GM23248 (cell line): ENCODE measurements around the gene TMEM234. TPM values are rescaled to one million over a fixed set of nuclear protein-coding genes. Genes with fewer than 3 reads are reported as not detected.

Source experiments
- DNase-seq: peaks from one replicate; pipeline ENCODE4 v3.0.0-alpha.2; 2015
- H2AFZ ChIP-seq: fragments of 200-600 bp; sonication (generic); 2 replicates; pipeline ENCODE4 v1.6.1; 2016; ENCODE audit warnings: antibody characterized with exemption
- H3F3A ChIP-seq: fragments of 200-600 bp; sonication (generic); 2 replicates; pipeline ENCODE4 v1.6.1; 2016; ENCODE audit warnings: mild to moderate bottlenecking, antibody characterized with exemption, mixed run types; ENCODE audit not compliant: insufficient read depth
- H3K27ac ChIP-seq: fragments of 200-600 bp; sonication (generic); 2 replicates; pipeline ENCODE4 v1.5.1; 2016; ENCODE audit warnings: mild to moderate bottlenecking
- H3K27me3 ChIP-seq: fragments of 200-600 bp; sonication (generic); replicated peaks from 2 replicates; pipeline ENCODE4 v1.6.1; 2016; ENCODE audit warnings: mild to moderate bottlenecking; ENCODE audit not compliant: insufficient read depth
- H3K36me3 ChIP-seq: fragments of 200-600 bp; sonication (generic); 2 replicates; pipeline ENCODE4 v1.6.1; 2016; ENCODE audit warnings: low read depth, mild to moderate bottlenecking
- H3K4me1 ChIP-seq: fragments of 200-600 bp; sonication (generic); 2 replicates; pipeline ENCODE4 v1.6.1; 2016; ENCODE audit warnings: mild to moderate bottlenecking; ENCODE audit not compliant: insufficient read depth
- H3K4me2 ChIP-seq: fragments of 200-600 bp; sonication (generic); one replicate; pipeline ENCODE4 v1.6.1; 2016; ENCODE audit warnings: mild to moderate bottlenecking; ENCODE audit not compliant: unreplicated experiment
- H3K4me3 ChIP-seq: fragments of 200-600 bp; sonication (generic); 2 replicates; pipeline ENCODE4 v1.5.1; 2016; ENCODE audit warnings: mild to moderate bottlenecking
- H3K79me2 ChIP-seq: fragments of 200-600 bp; sonication (generic); 2 replicates; pipeline ENCODE4 v1.6.1; 2016; ENCODE audit warnings: mild to moderate bottlenecking; ENCODE audit not compliant: insufficient read depth
- H3K9ac ChIP-seq: fragments of 200-600 bp; sonication (generic); 2 replicates; pipeline ENCODE4 v1.6.1; 2016; ENCODE audit warnings: mild to moderate bottlenecking
- H3K9me2 ChIP-seq: fragments of 200-600 bp; sonication (generic); 2 replicates; pipeline ENCODE4 v1.6.1; 2016; ENCODE audit warnings: mixed run types, mild to moderate bottlenecking, moderate library complexity; ENCODE audit not compliant: insufficient read depth
- H3K9me3 ChIP-seq: fragments of 200-600 bp; sonication (generic); one replicate; pipeline ENCODE4 v1.6.1; 2017; ENCODE audit warnings: low read depth
- H4K20me1 ChIP-seq: fragments of 200-600 bp; sonication (generic); 2 replicates; pipeline ENCODE4 v1.6.0; 2016; ENCODE audit not compliant: insufficient read depth
- EZH2 ChIP-seq: fragments of 200-600 bp; sonication (generic); IDR thresholded peaks from 2 replicates; pipeline ENCODE4 v1.6.1; 2018; ENCODE audit warnings: antibody characterized with exemption, mild to moderate bottlenecking; ENCODE audit not compliant: insufficient read depth, poor library complexity, severe bottlenecking
- EZH2phosphoT487 ChIP-seq: fragments of 200-600 bp; sonication (generic); IDR thresholded peaks from 2 replicates; pipeline ENCODE4 v1.6.1; 2018; ENCODE audit warnings: antibody characterized with exemption, moderate library complexity, mild to moderate bottlenecking, low read depth; ENCODE audit not compliant: insufficient read depth
- WGBS, 2 experiments: methylation state at CpG; one replicate each; pipeline ENCODE4 v1.1.6; 2015 to 2017; ENCODE audit warnings: low lambda C conversion rate in 2 of 2, low coverage in 1 of 2; ENCODE audit errors: missing lambda C conversion rate in 2 of 2; 5-methylcytosine and 5-hydroxymethylcytosine counted together
- in situ Hi-C: fragments of 300-500 bp; cut with MboI; formaldehyde crosslinking; loops from 2 replicates; pipeline ENCODE4 v1.15.0; 2020
- polyA plus RNA-seq: library from polyadenylated mRNA; unstranded; fragments of >200 nt; fragmentation: Nextera tagmentation; extraction: Ambion mirVana; gene quantifications from 2 replicates; pipeline ENCODE4 v1.2.1, GENCODE V29; 2016
- total RNA-seq: library from RNA; depleted of rRNA; stranded (reverse); fragments of >200 nt; shearing (Covaris generic); gene quantifications from 2 replicates; pipeline ENCODE4 v1.2.3, GENCODE V29; 2014; rRNA removed

TMEM234 gene
- total RNA-seq (12.5 and 23.5 TPM in 2 replicates), polyA plus RNA-seq (25.6 and 26.1 TPM in 2 replicates)

DNA sequence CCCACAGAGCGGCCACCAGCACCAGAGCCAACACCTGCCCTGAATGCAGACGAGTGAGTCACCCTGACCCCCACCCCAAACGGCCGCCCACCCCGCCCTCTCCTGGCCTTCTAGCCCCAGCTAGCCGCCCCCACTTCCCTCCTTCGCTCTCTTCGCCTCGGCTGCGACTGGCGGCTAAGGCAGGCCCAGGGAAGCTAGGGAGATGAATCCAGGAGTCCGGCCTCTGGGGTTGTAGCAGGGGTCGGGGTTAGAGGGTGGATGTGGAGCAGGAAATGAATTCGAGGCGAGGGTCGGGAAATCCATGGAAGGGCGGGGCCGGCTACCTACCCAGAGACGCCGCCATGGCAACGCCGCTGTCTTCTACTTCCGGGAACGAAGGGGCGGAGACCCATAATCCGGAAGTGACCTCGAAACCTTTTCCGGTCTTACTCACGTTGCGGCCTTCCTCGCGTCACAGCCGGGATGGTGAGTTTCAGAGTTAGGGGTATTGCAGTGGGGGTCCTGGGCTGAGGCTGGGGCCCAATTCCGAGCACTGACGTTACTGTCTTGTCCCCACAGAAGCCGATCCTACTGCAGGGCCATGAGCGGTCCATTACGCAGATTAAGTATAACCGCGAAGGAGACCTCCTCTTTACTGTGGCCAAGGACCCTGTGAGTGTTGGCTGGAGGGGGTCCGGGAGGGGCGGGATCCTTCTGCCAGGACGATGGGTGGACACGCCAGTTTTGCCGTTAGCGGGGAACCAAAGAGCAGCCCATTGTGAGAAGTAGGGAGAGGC lies at the start of gene TMEM234, which contains the start of gene EIF3I:
TMEM234 (minus strand) TSS at position 374 of the 776 bp plus-strand sequence; CDS start at position 343, 31 bp downstream.
EIF3I (plus strand) TSS at position 428 of the 776 bp plus-strand sequence; CDS start at position 463, 35 bp downstream.
- Histone ChIP-seq H2AFZ (peak within 1 kb of the TSS; percentile 87), H3K4me3 (peak within 1 kb of the TSS; percentile 95), H3K27ac (peak within 1 kb of the TSS; percentile 86), H3K9ac (peak within 1 kb of the TSS; percentile 100), H3K9me2 (no peaks in the 10 kb centered on the region), H4K20me1 (no peaks in the 10 kb centered on the region), H3K4me1 (peaks cover 28% of the 10 kb centered on the region), H3K9me3 (no peaks in the 10 kb centered on the region), H3K36me3 (peaks cover 20% of the 10 kb centered on the region), H3K4me2 (peak within 1 kb of the TSS; percentile 95), H3K27me3 (no peaks in the 10 kb centered on the region), H3K79me2 (peaks cover 80% of the 10 kb centered on the region), H3F3A (no peaks in the 10 kb centered on the region)
- TF ChIP-seq EZH2 (no peak), EZH2phosphoT487 (no peak)
- WGBS, 2 experiments, result 2 to 4% methylated on average over 42 to 46 of the region's 46 CpGs
- in situ Hi-C loops, result no loop called here
- peak; percentile 98 for DNase-seq

DNA sequence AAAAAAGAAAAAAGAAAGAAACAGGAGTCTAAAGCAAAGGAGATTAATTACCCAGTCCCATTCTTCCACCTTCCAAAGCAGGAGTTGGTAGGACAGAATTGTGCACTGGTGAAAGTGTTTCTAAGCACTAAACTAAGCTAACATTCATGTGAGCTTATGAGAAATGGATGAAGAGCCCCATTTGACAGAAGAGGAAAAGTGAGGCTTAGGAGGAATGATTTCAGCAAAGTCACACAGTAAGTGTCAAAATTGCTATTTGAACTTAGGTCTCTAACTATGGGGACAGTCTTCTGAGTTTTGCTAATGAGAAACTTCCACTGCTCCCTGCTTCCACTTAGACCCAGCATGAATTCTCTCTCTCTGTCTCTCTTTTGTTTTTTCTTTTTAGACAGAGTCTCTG lies 47.6 kb upstream of the TMEM234 start:
- Histone ChIP-seq H4K20me1 (no peaks in the 10 kb centered on the region), H2AFZ (no peak overlapping the region), H3K27me3 (peaks cover 13% of the 10 kb centered on the region), H3K4me2 (no peak overlapping the region), H3K9ac (no peak overlapping the region), H3K4me3 (no peak overlapping the region), H3K4me1 (no peaks in the 10 kb centered on the region), H3K27ac (no peak overlapping the region), H3K79me2 (no peaks in the 10 kb centered on the region), H3K36me3 (no peaks in the 10 kb centered on the region), H3K9me2 (no peaks in the 10 kb centered on the region), H3K9me3 (no peaks in the 10 kb centered on the region), H3F3A (no peaks in the 10 kb centered on the region)
- no peak for DNase-seq
- in situ Hi-C loops, result no loop called here
- TF ChIP-seq EZH2phosphoT487 (no peak), EZH2 (no peak)

DNA sequence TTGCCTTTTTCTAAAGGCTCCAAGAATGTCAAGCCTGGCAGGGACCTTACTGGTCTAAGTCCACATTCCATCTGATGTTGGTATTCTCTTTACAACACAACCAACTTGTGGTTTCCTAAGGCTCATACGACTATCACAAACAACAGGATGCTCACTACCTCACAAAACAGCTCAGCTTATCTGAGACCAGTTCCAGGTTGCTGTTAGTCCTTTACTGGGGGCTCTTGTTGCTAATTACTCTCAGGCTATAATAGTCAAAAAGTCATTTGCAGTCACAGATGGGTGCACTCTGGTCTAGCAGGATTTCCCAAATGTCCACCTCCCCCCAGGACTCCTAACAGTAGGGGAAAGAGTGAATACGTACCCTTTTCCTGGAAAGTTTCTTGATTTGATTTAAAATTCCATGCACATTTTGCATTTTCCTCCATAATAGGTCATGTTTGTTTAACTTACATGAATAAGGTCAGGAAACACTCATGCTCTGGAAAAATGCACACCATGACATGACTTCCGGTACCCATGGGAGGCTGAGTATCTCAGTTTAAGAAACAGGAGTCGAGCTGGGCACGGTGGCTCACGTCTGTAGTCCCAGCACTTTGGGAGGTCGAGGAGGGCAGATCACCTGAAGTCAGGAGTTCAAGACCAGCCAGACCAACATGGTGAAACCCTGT lies 44.9 kb upstream of the TMEM234 start:
- H3K4me2 ChIP-seq, result no peak overlapping the region
- no peak overlapping the region for H3K9ac ChIP-seq
- DNase-seq, result peak; percentile 42

DNA sequence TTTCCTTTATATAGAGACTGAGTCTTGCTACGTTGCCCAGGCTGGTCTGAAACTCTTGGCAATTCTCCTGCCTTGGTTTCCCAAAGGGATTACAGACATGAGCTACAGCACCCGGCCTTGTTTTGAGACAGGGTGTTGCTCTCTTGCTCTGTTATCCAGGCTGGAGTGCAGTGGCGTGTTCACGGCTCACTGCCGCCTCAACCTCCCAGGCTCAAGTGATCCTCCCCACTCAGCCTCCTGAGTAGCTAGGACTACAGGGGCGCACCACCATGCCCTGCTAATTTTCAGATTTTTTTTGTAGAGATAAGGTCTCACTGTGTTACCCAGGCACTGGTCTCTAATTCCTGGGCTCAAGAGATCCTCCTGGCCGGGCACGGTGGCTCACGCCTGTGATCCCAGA lies 43.7 kb upstream of the TMEM234 start:
- no peak overlapping the region for H3K4me3 ChIP-seq
- H3K9me3 ChIP-seq, result no peaks in the 10 kb centered on the region
- no peak for TF ChIP-seq EZH2phosphoT487
- TF ChIP-seq EZH2, result no peak
- H3F3A ChIP-seq, result no peaks in the 10 kb centered on the region
- no peak for DNase-seq
- H3K27me3 ChIP-seq, result no peaks in the 10 kb centered on the region
- H2AFZ ChIP-seq, result no peak overlapping the region
- H3K36me3 ChIP-seq, result no peaks in the 10 kb centered on the region
- WGBS, 2 experiments, result 95 to 96% methylated on average over 9 of the region's 9 CpGs
- H3K4me1 ChIP-seq, result no peaks in the 10 kb centered on the region
- in situ Hi-C loops, result no loop called here
- H3K9me2 ChIP-seq, result no peaks in the 10 kb centered on the region
- H3K27ac ChIP-seq, result no peak overlapping the region
- H3K9ac ChIP-seq, result no peak overlapping the region
- no peaks in the 10 kb centered on the region for H3K79me2 ChIP-seq
- H4K20me1 ChIP-seq, result no peaks in the 10 kb centered on the region
- no peak overlapping the region for H3K4me2 ChIP-seq

More for the DNA sequence above, 44.9 kb upstream of the TMEM234 start:
- no peaks in the 10 kb centered on the region for H3K79me2 ChIP-seq
- H2AFZ ChIP-seq, result peak overlapping the region; percentile 30; the same call in 1 of the 2 replicates
- H3K9me3 ChIP-seq, result no peaks in the 10 kb centered on the region
- no peaks in the 10 kb centered on the region for H4K20me1 ChIP-seq
- no peaks in the 10 kb centered on the region for H3K36me3 ChIP-seq
- no peak overlapping the region for H3K27ac ChIP-seq
- no peak for TF ChIP-seq EZH2phosphoT487
- no peak for TF ChIP-seq EZH2
- in situ Hi-C loops, result no loop called here
- H3F3A ChIP-seq, result no peaks in the 10 kb centered on the region
- 61 to 64% methylated on average over 7 of the region's 7 CpGs for WGBS, 2 experiments
- 0 out of 2 replicates have a peak, but pooled peaks cover 5% of the 10 kb centered on the region for H3K27me3 ChIP-seq
- H3K4me3 ChIP-seq, result no peak overlapping the region
- H3K9me2 ChIP-seq, result no peaks in the 10 kb centered on the region
- H3K4me1 ChIP-seq, result no peaks in the 10 kb centered on the region
